Adrenal gland (tissue), 12 donors: ENCODE results near the gene CREG1. TPM values are rescaled to one million over a fixed set of nuclear protein-coding genes. Genes with fewer than 3 reads are reported as not detected.

Experiments used
- DNase-seq, 7 donors: peaks; one replicate each; pipeline ENCODE4 v3.0.0-alpha.2; 2019 to 2020
- H3K27ac ChIP-seq, 5 donors: fragments of 200-600 bp; sonication (generic) in 4 of 5; 1 replicate in 3 of 5; 2 replicates in 2 of 5; pipeline versions ENCODE4 v1.5.1 to v1.8.0; 2016 to 2020; ENCODE audit warnings: mild to moderate bottlenecking in 1 of 5
- H3K27me3 ChIP-seq: fragments of 200-600 bp; 2 replicates; pipeline ENCODE4 v1.8.0; 2021
- H3K36me3 ChIP-seq, 2 donors: fragments of 200-600 bp; replicated peaks in 1 of 2; 1 replicate in 1 of 2; 2 replicates in 1 of 2; pipeline versions ENCODE4 v1.5.1 to v1.8.0; 2018 to 2022
- H3K4me1 ChIP-seq, 2 donors: fragments of 200-600 bp; replicated peaks in 1 of 2; 1 replicate in 1 of 2; 2 replicates in 1 of 2; pipeline versions ENCODE4 v1.5.1 to v1.8.0; 2018 to 2021
- H3K4me3 ChIP-seq, 4 donors: fragments of 200-600 bp; sonication (generic) in 3 of 4; one replicate each; pipeline ENCODE4 v1.5.1; 2016 to 2018
- H3K9me3 ChIP-seq, 3 donors: fragments of 200-600 bp; sonication (generic) in 1 of 3; replicated peaks in 1 of 3; 1 replicate in 2 of 3; 2 replicates in 1 of 3; pipeline versions ENCODE4 v1.5.1 to v1.8.0; 2016 to 2021
- CTCF ChIP-seq, 6 experiments: fragments of 450-650 bp in 4 of 6; fragments of 200-600 bp in 2 of 6; sonication (generic) in 1 of 6; IDR thresholded peaks; 1 replicate in 5 of 6; 2 replicates in 1 of 6; pipeline versions ENCODE4 v1.5.1 to v1.8.0; 2016 to 2021; ENCODE audit warnings: antibody characterized with exemption in 6 of 6, mild to moderate bottlenecking in 2 of 6, moderate library complexity in 1 of 6
- POLR2A ChIP-seq, 2 donors: fragments of 450-650 bp; IDR thresholded peaks; one replicate each; pipeline ENCODE4 v1.6.1; 2017; ENCODE audit warnings: antibody characterized with exemption in 2 of 2, mild to moderate bottlenecking in 2 of 2, moderate library complexity in 1 of 2
- WGBS, 4 donors: extraction: QIAGEN DNeasy Blood & Tissue Kit in 2 of 4; methylation state at CpG; one replicate each; pipeline versions ENCODE4 v1.1.5 to v1.1.7; 2013 to 2017; 5-methylcytosine and 5-hydroxymethylcytosine counted together
- intact Hi-C, 2 donors: fragments of 100-400 bp; cut with DNase I; formaldehyde crosslinking; loops; one replicate each; pipeline versions ENCODE4 v1.14.1 to v1.15.0; 2022 to 2023
- polyA plus RNA-seq, 3 donors: library from polyadenylated mRNA; stranded (reverse); fragments of 200-250 nt in 2 of 3; fragments of 350-450 nt in 1 of 3; fragmentation: Illumina TruSeq in 1 of 3; extraction: RNeasy Lipid Tissue Mini Kit (QIAGEN cat#74804) in 1 of 3; gene quantifications; one replicate each; pipeline ENCODE4 v1.2.3, GENCODE V29; 2013 to 2014
- total RNA-seq, 9 donors: library from RNA; depleted of rRNA in 4 of 9; stranded (reverse); fragments of >200 nt in 4 of 9; fragments of 120-200 nt in 1 of 9; fragmentation: NEBNext Ultra II Directional in 1 of 9; extraction: Animal tissue kit (Norgen Biotek cat#: 25700) in 1 of 9; gene quantifications; one replicate each; pipeline versions ENCODE4 v1.1.0 to v1.2.4, GENCODE V29; 2013 to 2023
- donor health status: healthy with polysubstance abuse.
- donor health status: Bipolar disorder and iron deficiency.
- donor health status: DM: yes; HTN: yes; CAD: no.
- donor health status: DM: no; HTN: no; CAD: no.
- donor health status: DM: no; HTN: no; CAD: no.
- donor health status: DM: yes; HTN: yes; CAD: no.

CREG1 gene
- total and polyA plus RNA-seq, 12 donors = 69.8 to 605 (median 227) TPM

- TF ChIP-seq CTCF (IDR thresholded peaks at IDR 0.05) = no peak
- no peak for TF ChIP-seq POLR2A (IDR thresholded peaks at IDR 0.05)
- intact Hi-C loops = no loop called here
- Histone ChIP-seq H3K9me3 (no peaks in the 10 kb centered on the region), H3K27ac (no peak overlapping the region), H3K4me1 (no peaks in the 10 kb centered on the region), H3K4me3 (no peak overlapping the region), H3K36me3 (no peaks in the 10 kb centered on the region), H3K27me3 (no peaks in the 10 kb centered on the region)
- DNase-seq = peak in 1 of 7 donors; percentile 36
- WGBS, 4 donors = 72 to 82% (median 76%) methylated on average over 8 of the region's 8 CpGs
Measured at GRCh38 chr1:167526667-167527383, 26.7 kb downstream of the CREG1 start.

- Histone ChIP-seq H3K36me3 (no peaks in the 10 kb centered on the region), H3K4me1 (no peaks in the 10 kb centered on the region), H3K9me3 (no peaks in the 10 kb centered on the region), H3K27ac (no peak overlapping the region), H3K27me3 (no peaks in the 10 kb centered on the region), H3K4me3 (no peak overlapping the region)
- no peak for DNase-seq
- TF ChIP-seq POLR2A (IDR thresholded peaks at IDR 0.05) = no peak
- no peak for TF ChIP-seq CTCF (IDR thresholded peaks at IDR 0.05)
- intact Hi-C loops = no loop called here
- WGBS, 4 donors = 75 to 87% (median 84%) methylated on average over 9 of the region's 9 CpGs
Measured at GRCh38 chr1:167524651-167525050, 28.9 kb downstream of the CREG1 start.

- Histone ChIP-seq H3K27me3 (no peaks in the 10 kb centered on the region), H3K4me1 (no peaks in the 10 kb centered on the region), H3K27ac (no peak overlapping the region), H3K9me3 (no peaks in the 10 kb centered on the region), H3K4me3 (no peak overlapping the region), H3K36me3 (no peaks in the 10 kb centered on the region)
- DNase-seq = no peak
- WGBS, 4 donors = 82 to 95% (median 91%) methylated on average over 5 of the region's 5 CpGs
- intact Hi-C loops = no loop called here
- TF ChIP-seq CTCF (IDR thresholded peaks at IDR 0.05) (no peak), POLR2A (IDR thresholded peaks at IDR 0.05) (no peak)
Measured at GRCh38 chr1:167522246-167522645, 31.3 kb downstream of the CREG1 start.

GRCh38 chr1:167520711-167521206 is 32.8 kb downstream of the CREG1 start:
- TF ChIP-seq POLR2A (IDR thresholded peaks at IDR 0.05) = no peak
- TF ChIP-seq CTCF (IDR thresholded peaks at IDR 0.05) = no peak
- no peak overlapping the region for H3K4me3 ChIP-seq
- H3K9me3 ChIP-seq = no peaks in the 10 kb centered on the region
- no peak overlapping the region for H3K27ac ChIP-seq
- H3K36me3 ChIP-seq = no peaks in the 10 kb centered on the region
- no peaks in the 10 kb centered on the region for H3K4me1 ChIP-seq
- DNase-seq = peak in 4 of 7 donors; percentile 28 to 52 (median 38)
- H3K27me3 ChIP-seq = no peaks in the 10 kb centered on the region
- intact Hi-C loops = no loop called here
